Nephron (organoid): ENCODE results near the gene CLDN4.

Source experiments
- H3K27ac Mint-ChIP-seq, 3 experiments: 2 replicates each; pipeline ENCODE4 v1.8.0; 2020; ENCODE audit warnings: mixed read lengths in 3 of 3, mild to moderate bottlenecking in 2 of 3, moderate library complexity in 1 of 3
- H3K27me3 Mint-ChIP-seq: 2 replicates; pipeline ENCODE4 v1.8.0; 2021; ENCODE audit warnings: low read depth, mild to moderate bottlenecking, moderate library complexity, mixed read lengths
- H3K36me3 Mint-ChIP-seq: 2 replicates; pipeline ENCODE4 v1.8.0; 2020; ENCODE audit warnings: low read depth, mixed read lengths
- H3K4me1 Mint-ChIP-seq: 2 replicates; pipeline ENCODE4 v1.8.0; 2020; ENCODE audit warnings: mixed read lengths
- H3K4me3 Mint-ChIP-seq, 3 experiments: 2 replicates each; pipeline ENCODE4 v1.8.0; 2020; ENCODE audit warnings: mild to moderate bottlenecking in 3 of 3, mixed read lengths in 3 of 3, moderate library complexity in 2 of 3
- H3K9me3 Mint-ChIP-seq: 2 replicates; pipeline ENCODE4 v1.8.0; 2020; ENCODE audit warnings: mixed read lengths
- TF ChIP-seq, protein P1 (sequence below), 3 experiments: fragments of 200-600 bp; sonication (generic); IDR thresholded peaks; one replicate each; pipeline ENCODE4 v1.5.0; 2021; ENCODE audit warnings: antibody characterized with exemption in 3 of 3; ENCODE audit not compliant: unreplicated experiment in 3 of 3

Gene CLDN4

GRCh38 chr7:73828107-73828803, 2.5 kb upstream of the CLDN4 start:
- no peaks in the 10 kb centered on the region for H3K36me3 Mint-ChIP-seq
- H3K27me3 Mint-ChIP-seq = peaks cover 27% of the 10 kb centered on the region
- H3K27ac Mint-ChIP-seq = peak overlapping the region; percentile 95 to 97 (median 96)
- H3K9me3 Mint-ChIP-seq = no peaks in the 10 kb centered on the region
- H3K4me3 Mint-ChIP-seq = peak overlapping the region in 2 of 3 experiments; percentile 35 to 59
- TF ChIP-seq, protein P1, sequence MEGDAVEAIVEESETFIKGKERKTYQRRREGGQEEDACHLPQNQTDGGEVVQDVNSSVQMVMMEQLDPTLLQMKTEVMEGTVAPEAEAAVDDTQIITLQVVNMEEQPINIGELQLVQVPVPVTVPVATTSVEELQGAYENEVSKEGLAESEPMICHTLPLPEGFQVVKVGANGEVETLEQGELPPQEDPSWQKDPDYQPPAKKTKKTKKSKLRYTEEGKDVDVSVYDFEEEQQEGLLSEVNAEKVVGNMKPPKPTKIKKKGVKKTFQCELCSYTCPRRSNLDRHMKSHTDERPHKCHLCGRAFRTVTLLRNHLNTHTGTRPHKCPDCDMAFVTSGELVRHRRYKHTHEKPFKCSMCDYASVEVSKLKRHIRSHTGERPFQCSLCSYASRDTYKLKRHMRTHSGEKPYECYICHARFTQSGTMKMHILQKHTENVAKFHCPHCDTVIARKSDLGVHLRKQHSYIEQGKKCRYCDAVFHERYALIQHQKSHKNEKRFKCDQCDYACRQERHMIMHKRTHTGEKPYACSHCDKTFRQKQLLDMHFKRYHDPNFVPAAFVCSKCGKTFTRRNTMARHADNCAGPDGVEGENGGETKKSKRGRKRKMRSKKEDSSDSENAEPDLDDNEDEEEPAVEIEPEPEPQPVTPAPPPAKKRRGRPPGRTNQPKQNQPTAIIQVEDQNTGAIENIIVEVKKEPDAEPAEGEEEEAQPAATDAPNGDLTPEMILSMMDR (IDR thresholded peaks at IDR 0.05; ENCODE audit: unreplicated experiment in 3 of 3) = no peak
- H3K4me1 Mint-ChIP-seq = peaks cover 41% of the 10 kb centered on the region

GRCh38 chr7:73828972-73829371, 1.8 kb upstream of the CLDN4 start:
- Mint-ChIP-seq H3K27me3 (peaks cover 25% of the 10 kb centered on the region), H3K9me3 (no peaks in the 10 kb centered on the region), H3K4me3 (no peak overlapping the region), H3K4me1 (peaks cover 39% of the 10 kb centered on the region), H3K36me3 (no peaks in the 10 kb centered on the region), H3K27ac (peak overlapping the region; percentile 28 to 98 (median 95))
- TF ChIP-seq, protein P1 (IDR thresholded peaks at IDR 0.05; ENCODE audit: unreplicated experiment in 3 of 3) = no peak

- peaks cover 25% of the 10 kb centered on the region for H3K27me3 Mint-ChIP-seq
- peaks cover 39% of the 10 kb centered on the region for H3K4me1 Mint-ChIP-seq
- H3K27ac Mint-ChIP-seq = peak overlapping the region; percentile 79 to 98 (median 86)
- TF ChIP-seq, protein P1 (IDR thresholded peaks at IDR 0.05; ENCODE audit: unreplicated experiment in 3 of 3) = no peak
- no peaks in the 10 kb centered on the region for H3K36me3 Mint-ChIP-seq
- peak overlapping the region in 2 of 3 experiments; percentile 19 to 53 for H3K4me3 Mint-ChIP-seq
- no peaks in the 10 kb centered on the region for H3K9me3 Mint-ChIP-seq
Measured at GRCh38 chr7:73829505-73829904, 1.3 kb upstream of the CLDN4 start.

GRCh38 chr7:73829921-73830680, 695 bp upstream of the CLDN4 start:
- Mint-ChIP-seq H3K27me3 (peaks cover 25% of the 10 kb centered on the region), H3K36me3 (no peaks in the 10 kb centered on the region), H3K27ac (peak overlapping the region; percentile 79 to 98 (median 86)), H3K4me3 (peak overlapping the region in 2 of 3 experiments; percentile 43 to 82), H3K9me3 (no peaks in the 10 kb centered on the region), H3K4me1 (peaks cover 39% of the 10 kb centered on the region)
- TF ChIP-seq, protein P1 (IDR thresholded peaks at IDR 0.05; ENCODE audit: unreplicated experiment in 3 of 3) = no peak

- H3K27ac Mint-ChIP-seq = peak overlapping the region; percentile 86 to 98 (median 90)
- H3K9me3 Mint-ChIP-seq = no peaks in the 10 kb centered on the region
- H3K4me3 Mint-ChIP-seq = peak overlapping the region; percentile 82 to 85 (median 84)
- peaks cover 38% of the 10 kb centered on the region for H3K4me1 Mint-ChIP-seq
- TF ChIP-seq, protein P1 (IDR thresholded peaks at IDR 0.05; ENCODE audit: unreplicated experiment in 3 of 3) = no peak
- H3K36me3 Mint-ChIP-seq = no peaks in the 10 kb centered on the region
- peaks cover 25% of the 10 kb centered on the region for H3K27me3 Mint-ChIP-seq
Measured at GRCh38 chr7:73831584-73831833, 713 bp downstream of the CLDN4 start.
